Mesendoderm (in vitro differentiated cells): ENCODE data around the gene RBMS3.

Source experiments
- DNase-seq: peaks from one replicate; pipeline ENCODE4 v3.0.0; 2013
- H2AK5ac ChIP-seq: 2 replicates; pipeline ENCODE4 v1.6.1; 2013; ENCODE audit warnings: low read length, inconsistent platforms
- H2BK120ac ChIP-seq: 2 replicates; pipeline ENCODE4 v1.6.1; 2013; ENCODE audit warnings: low read depth, mild to moderate bottlenecking, low read length, moderate library complexity, mixed read lengths
- H2BK15ac ChIP-seq: replicated peaks from 2 replicates; pipeline ENCODE4 v1.6.1; 2013; ENCODE audit warnings: low read depth, mild to moderate bottlenecking, moderate library complexity
- H2BK5ac ChIP-seq: 2 replicates; pipeline ENCODE4 v1.6.1; 2013; ENCODE audit warnings: low read length, inconsistent platforms
- H3K18ac ChIP-seq: 2 replicates; pipeline ENCODE4 v1.6.1; 2013; ENCODE audit warnings: mild to moderate bottlenecking, low read length, mixed read lengths
- H3K23ac ChIP-seq: one replicate; pipeline ENCODE4 v1.6.1; 2013; ENCODE audit warnings: low read length
- H3K27ac ChIP-seq: 2 replicates; pipeline ENCODE4 v1.5.1; 2013; ENCODE audit warnings: low read depth, mild to moderate bottlenecking, inconsistent platforms, low read length, moderate library complexity
- H3K27me3 ChIP-seq: 2 replicates; pipeline ENCODE4 v1.6.1; 2013; ENCODE audit warnings: low read length, control low read depth, mild to moderate bottlenecking, inconsistent platforms; ENCODE audit not compliant: insufficient read depth, poor library complexity
- H3K36me3 ChIP-seq: 2 replicates; pipeline ENCODE4 v1.6.1; 2013; ENCODE audit warnings: low read length, inconsistent platforms; ENCODE audit not compliant: control insufficient read depth, insufficient read depth
- H3K4ac ChIP-seq: one replicate; pipeline ENCODE4 v1.6.1; 2013; ENCODE audit warnings: low read depth, mild to moderate bottlenecking, low read length, moderate library complexity
- H3K4me1 ChIP-seq: 2 replicates; pipeline ENCODE4 v1.6.1; 2013; ENCODE audit warnings: low read depth, low read length, inconsistent platforms; ENCODE audit not compliant: control insufficient read depth
- H3K4me2 ChIP-seq: 2 replicates; pipeline ENCODE4 v1.6.1; 2013; ENCODE audit warnings: low read length
- H3K4me3 ChIP-seq: 2 replicates; pipeline ENCODE4 v1.5.1; 2013; ENCODE audit warnings: mild to moderate bottlenecking, low read length
- H3K56ac ChIP-seq: one replicate; pipeline ENCODE4 v1.6.1; 2013; ENCODE audit warnings: low read length
- H3K79me1 ChIP-seq: 2 replicates; pipeline ENCODE4 v1.6.1; 2013; ENCODE audit warnings: low read length, inconsistent platforms
- H3K79me2 ChIP-seq: 2 replicates; pipeline ENCODE4 v1.6.1; 2013; ENCODE audit warnings: mild to moderate bottlenecking, low read length; ENCODE audit not compliant: control insufficient read depth, insufficient read depth
- H3K9ac ChIP-seq: 2 replicates; pipeline ENCODE4 v1.6.1; 2013; ENCODE audit warnings: low read length, inconsistent platforms
- H4K5ac ChIP-seq: one replicate; pipeline ENCODE4 v1.6.1; 2013; ENCODE audit warnings: low read length
- H4K8ac ChIP-seq: one replicate; pipeline ENCODE4 v1.6.1; 2013; ENCODE audit warnings: low read depth, mild to moderate bottlenecking, control low read depth, low read length, moderate library complexity
- WGBS: extraction: QIAGEN DNeasy Blood & Tissue Kit; methylation state at CpG from one replicate; pipeline ENCODE4 v1.1.7; 2013; ENCODE audit warnings: low lambda C conversion rate, missing lambda C conversion rate; ENCODE audit not compliant: insufficient coverage; ENCODE audit errors: extremely low coverage; 5-methylcytosine and 5-hydroxymethylcytosine counted together

RBMS3 gene

GRCh38 chr3:29887451-29887850 lies 606.6 kb downstream of the RBMS3 start:
- no CpG with 5 or more reads among the region's 2 CpGs for WGBS
- Histone ChIP-seq H3K18ac (no peak overlapping the region), H3K79me2 (no peaks in the 10 kb centered on the region), H2BK120ac (no peak overlapping the region), H3K27me3 (no peaks in the 10 kb centered on the region), H3K23ac (no peak overlapping the region), H3K9ac (no peak overlapping the region), H2BK5ac (no peak overlapping the region), H3K4me1 (no peaks in the 10 kb centered on the region), H3K56ac (no peak overlapping the region), H3K36me3 (no peaks in the 10 kb centered on the region), H3K4me3 (no peak overlapping the region), H3K79me1 (no peaks in the 10 kb centered on the region), H3K27ac (no peak overlapping the region), H2BK15ac (no peak overlapping the region), H3K4ac (no peak overlapping the region), H4K8ac (no peak overlapping the region), H4K5ac (no peak overlapping the region), H3K4me2 (no peak overlapping the region), H2AK5ac (no peak overlapping the region)
- DNase-seq = no peak

GRCh38 chr3:29889215-29889614 lies 608.3 kb downstream of the RBMS3 start:
- H2BK15ac ChIP-seq = no peak overlapping the region
- no peak overlapping the region for H3K4me3 ChIP-seq
- H2BK120ac ChIP-seq = no peak overlapping the region
- WGBS = no CpG with 5 or more reads among the region's 1 CpG
- H3K9ac ChIP-seq = no peak overlapping the region
- no peaks in the 10 kb centered on the region for H3K4me1 ChIP-seq
- H2AK5ac ChIP-seq = no peak overlapping the region
- H3K27ac ChIP-seq = no peak overlapping the region
- H3K27me3 ChIP-seq = no peaks in the 10 kb centered on the region
- no peak overlapping the region for H3K18ac ChIP-seq
- no peak overlapping the region for H2BK5ac ChIP-seq
- H3K4me2 ChIP-seq = no peak overlapping the region
- H4K8ac ChIP-seq = no peak overlapping the region
- DNase-seq = no peak
- no peaks in the 10 kb centered on the region for H3K79me1 ChIP-seq
- H3K36me3 ChIP-seq = no peaks in the 10 kb centered on the region
- H3K79me2 ChIP-seq = no peaks in the 10 kb centered on the region
- H3K23ac ChIP-seq = no peak overlapping the region
- no peak overlapping the region for H3K4ac ChIP-seq
- no peak overlapping the region for H4K5ac ChIP-seq
- H3K56ac ChIP-seq = no peak overlapping the region

GRCh38 chr3:29890801-29891200 lies 609.9 kb downstream of the RBMS3 start:
- no CpG with 5 or more reads among the region's 5 CpGs for WGBS
- Histone ChIP-seq H2AK5ac (no peak overlapping the region), H3K27ac (no peak overlapping the region)

GRCh38 chr3:29892976-29893554 lies 612.2 kb downstream of the RBMS3 start:
- Histone ChIP-seq H3K4ac (no peak overlapping the region), H2BK15ac (no peak overlapping the region), H2BK120ac (no peak overlapping the region), H3K79me1 (no peaks in the 10 kb centered on the region), H3K18ac (no peak overlapping the region), H3K9ac (no peak overlapping the region), H3K4me1 (no peaks in the 10 kb centered on the region), H3K56ac (no peak overlapping the region), H3K23ac (no peak overlapping the region), H2BK5ac (no peak overlapping the region), H3K4me3 (no peak overlapping the region), H2AK5ac (no peak overlapping the region), H3K36me3 (no peaks in the 10 kb centered on the region), H3K27ac (no peak overlapping the region), H3K27me3 (no peaks in the 10 kb centered on the region), H4K5ac (no peak overlapping the region), H4K8ac (no peak overlapping the region), H3K4me2 (no peak overlapping the region), H3K79me2 (no peaks in the 10 kb centered on the region)
- DNase-seq = no peak
- WGBS = no CpG with 5 or more reads among the region's 6 CpGs

More at GRCh38 chr3:29890801-29891200, 609.9 kb downstream of the RBMS3 start:
- H2BK5ac ChIP-seq = no peak overlapping the region
- DNase-seq = no peak
- H3K9ac ChIP-seq = no peak overlapping the region
- no peak overlapping the region for H3K56ac ChIP-seq
- no peak overlapping the region for H4K8ac ChIP-seq
- H3K4me1 ChIP-seq = no peaks in the 10 kb centered on the region
- H3K27me3 ChIP-seq = no peaks in the 10 kb centered on the region
- no peak overlapping the region for H3K18ac ChIP-seq
- no peak overlapping the region for H3K4me2 ChIP-seq
- H3K4ac ChIP-seq = no peak overlapping the region
- no peak overlapping the region for H2BK120ac ChIP-seq
- no peak overlapping the region for H3K23ac ChIP-seq
- no peak overlapping the region for H3K4me3 ChIP-seq
- H3K79me1 ChIP-seq = no peaks in the 10 kb centered on the region
- no peaks in the 10 kb centered on the region for H3K36me3 ChIP-seq
- no peak overlapping the region for H2BK15ac ChIP-seq
- no peaks in the 10 kb centered on the region for H3K79me2 ChIP-seq
- no peak overlapping the region for H4K5ac ChIP-seq

- Histone ChIP-seq H3K9ac (no peak overlapping the region), H3K4me3 (no peak overlapping the region), H3K36me3 (no peaks in the 10 kb centered on the region), H3K79me1 (no peaks in the 10 kb centered on the region), H3K79me2 (no peaks in the 10 kb centered on the region), H4K5ac (no peak overlapping the region), H3K18ac (no peak overlapping the region), H2BK15ac (no peak overlapping the region), H2BK120ac (no peak overlapping the region), H3K56ac (no peak overlapping the region), H3K23ac (no peak overlapping the region), H3K27ac (no peak overlapping the region), H2AK5ac (no peak overlapping the region), H3K4ac (no peak overlapping the region), H3K4me2 (no peak overlapping the region), H2BK5ac (no peak overlapping the region), H3K4me1 (no peaks in the 10 kb centered on the region), H4K8ac (no peak overlapping the region), H3K27me3 (no peaks in the 10 kb centered on the region)
- no peak for DNase-seq
- no CpG with 5 or more reads among the region's 3 CpGs for WGBS
These were observed 616.0 kb downstream of the RBMS3 start for GRCh38 chr3:29896856-29897255.
